HG03442 (cell line): ENCODE data around the gene DTD2.
"Not testable (repeated sequence)": the region's sequence is repeated elsewhere in the genome, so short reads cannot be mapped to it uniquely, and the experiment has no call there.

ENCODE experiments used
- ATAC-seq: cut with Tn5 transposase; IDR thresholded peaks from one replicate; pipeline ENCODE4 v1.9.1; 2021; ENCODE audit warnings: mild to moderate bottlenecking, moderate library complexity; ENCODE audit not compliant: unreplicated experiment

Gene DTD2

DNA sequence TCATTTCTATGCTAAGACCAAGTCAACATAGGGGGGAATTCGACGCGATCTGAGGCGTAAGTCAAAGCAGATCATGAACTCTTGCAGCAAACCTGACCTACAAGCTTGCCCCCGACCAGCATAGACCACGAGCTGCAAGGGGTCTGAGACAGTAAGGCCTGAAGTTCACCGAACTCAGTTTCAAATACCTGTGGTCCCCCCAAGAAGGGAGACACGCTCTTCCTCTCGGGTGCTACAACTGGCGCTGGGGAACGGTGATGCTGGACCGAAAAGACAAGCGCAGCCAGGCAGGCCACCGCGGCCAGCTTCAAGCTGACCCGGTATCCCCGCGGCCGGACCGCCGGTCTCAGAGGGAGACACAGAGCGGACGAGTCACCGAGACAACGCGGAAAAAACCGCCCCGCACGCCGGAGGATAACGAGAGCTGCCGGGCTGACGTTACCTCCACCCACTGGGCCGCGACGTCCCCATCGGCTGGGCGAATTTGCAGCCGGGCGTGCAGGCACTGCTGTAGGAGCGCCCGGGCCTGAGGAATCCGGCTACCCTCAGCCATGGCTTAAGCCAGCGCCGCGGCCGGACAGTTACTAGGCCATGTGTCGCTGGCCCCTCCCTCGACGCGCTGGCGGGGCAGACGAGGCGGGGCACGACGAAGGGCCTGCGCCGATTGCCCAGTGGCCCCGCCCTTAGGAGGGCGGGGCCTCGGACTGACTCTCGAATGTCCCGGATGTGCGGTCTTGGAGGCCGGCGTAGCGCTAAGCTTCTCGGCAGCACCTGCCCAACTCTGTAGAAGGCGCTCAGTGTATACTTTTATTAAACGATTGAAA is at the start of gene DTD2:
Gene DTD2 (minus strand): TSS at position 666 of the 824 bp plus-strand sequence. CDS start 113 bp downstream, at position 553.
- ATAC-seq = peak; percentile 96

DNA sequence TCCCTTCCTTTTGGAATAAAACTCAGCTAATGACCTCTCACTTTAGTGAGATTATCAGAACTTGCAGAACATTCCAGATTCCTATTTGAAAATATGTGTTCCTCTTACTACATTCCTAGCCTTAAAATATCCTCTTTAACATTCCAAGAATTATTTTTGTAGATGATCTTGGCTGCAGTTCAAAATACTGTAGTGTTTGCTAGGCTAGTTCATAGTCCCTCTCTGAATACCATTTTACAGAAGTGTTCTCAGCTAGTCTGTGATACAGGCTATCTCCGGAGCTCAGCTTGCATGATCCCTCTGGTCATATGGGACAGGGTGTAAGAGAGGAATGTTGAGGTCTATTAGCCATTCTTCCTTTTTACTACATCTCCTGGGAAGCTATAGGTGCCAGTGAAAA is 48.1 kb upstream of the DTD2 start:
- ATAC-seq = no peak

GRCh38 chr14:31501870-31502269 is 44.6 kb upstream of the DTD2 start:
- no peak for ATAC-seq

- ATAC-seq = peak; percentile 55
Measured at GRCh38 chr14:31492759-31493498, 35.6 kb upstream of the DTD2 start.

DNA sequence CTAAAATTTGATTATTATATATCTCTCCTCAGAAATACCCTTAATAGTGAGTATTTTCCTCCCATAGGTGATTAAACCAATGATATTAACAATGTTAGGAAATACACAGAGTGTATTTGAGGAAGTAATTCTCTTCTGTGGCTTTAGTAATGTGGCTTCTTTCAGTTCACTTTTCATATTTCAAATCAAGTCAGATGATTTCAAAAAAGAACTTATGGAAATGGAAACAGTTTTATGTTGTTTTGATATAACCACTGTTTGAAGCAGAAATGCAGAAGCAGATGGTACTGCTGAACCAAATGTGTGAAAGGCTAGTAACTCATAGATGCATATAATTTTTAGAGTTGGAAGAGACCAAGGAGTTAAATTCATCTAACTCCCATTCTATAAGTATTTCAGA is 32.4 kb upstream of the DTD2 start:
- peak; percentile 63 for ATAC-seq

GRCh38 chr14:31487886-31488285 is 30.6 kb upstream of the DTD2 start, which contains the start of gene GPR33:
GPR33 (minus strand) TSS chr14:31488039; CDS start chr14:31483965, 4,074 bp downstream.
- ATAC-seq = no peak

DNA sequence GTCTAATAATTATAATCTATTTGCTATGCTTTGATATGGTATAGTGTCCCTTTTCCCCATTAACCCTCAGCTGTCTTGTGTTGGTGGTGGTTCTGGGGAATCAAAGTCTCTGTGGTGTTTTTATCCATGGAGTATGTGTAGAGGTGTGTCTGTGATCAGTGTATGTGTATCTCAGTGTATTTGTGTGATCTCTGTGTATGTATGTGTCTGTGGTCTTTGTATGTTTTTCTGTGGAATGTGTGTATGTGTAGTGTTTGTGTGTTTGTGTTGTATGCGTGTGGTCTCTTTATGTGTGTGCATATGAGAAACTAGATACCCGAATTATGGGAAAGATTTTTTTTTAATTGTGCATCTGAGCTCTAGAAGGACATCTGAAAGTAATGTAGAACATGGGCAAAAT is 29.5 kb upstream of the DTD2 start:
- ATAC-seq = no peak

DNA sequence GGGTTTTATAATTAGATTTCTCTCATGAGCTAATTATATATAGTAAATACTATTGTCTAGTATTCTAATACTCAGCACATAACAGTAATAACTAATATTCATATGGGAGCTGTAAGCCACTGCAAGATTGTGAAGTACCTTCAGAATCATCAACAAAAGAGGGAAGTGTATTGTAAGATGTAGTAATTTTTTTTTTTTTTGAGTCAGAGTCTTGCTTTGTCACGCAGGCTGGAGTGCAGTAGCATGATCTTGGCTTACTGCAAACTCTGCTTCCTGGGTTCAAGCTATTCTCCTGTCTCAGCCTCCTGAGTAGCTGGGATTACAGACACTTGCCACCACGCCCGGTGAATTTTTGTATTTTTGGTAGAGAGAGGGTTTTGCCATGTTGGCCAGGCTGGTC is 27.4 kb upstream of the DTD2 start:
- no peak for ATAC-seq

GRCh38 chr14:31480156-31480555 is 22.9 kb upstream of the DTD2 start:
- no peak for ATAC-seq

DNA sequence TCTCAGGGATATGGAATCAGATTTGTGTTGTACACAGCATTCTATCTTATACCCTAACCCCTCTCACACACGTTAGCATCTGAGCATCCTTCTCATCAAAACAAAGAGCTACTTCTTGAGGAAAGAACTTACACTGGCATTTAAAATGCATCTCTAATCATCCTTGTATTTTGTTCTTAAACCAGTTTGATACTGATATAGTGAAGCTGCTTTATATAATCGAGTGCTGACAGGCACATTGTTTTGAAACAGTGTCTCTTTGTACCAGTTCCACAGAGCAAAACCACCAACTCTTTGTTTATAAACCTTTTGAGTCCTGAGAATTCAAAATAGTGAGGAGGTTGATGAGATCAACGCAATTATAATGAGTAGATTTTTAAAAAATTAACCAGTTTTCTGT is 21.7 kb upstream of the DTD2 start:
- ATAC-seq = no peak

DNA sequence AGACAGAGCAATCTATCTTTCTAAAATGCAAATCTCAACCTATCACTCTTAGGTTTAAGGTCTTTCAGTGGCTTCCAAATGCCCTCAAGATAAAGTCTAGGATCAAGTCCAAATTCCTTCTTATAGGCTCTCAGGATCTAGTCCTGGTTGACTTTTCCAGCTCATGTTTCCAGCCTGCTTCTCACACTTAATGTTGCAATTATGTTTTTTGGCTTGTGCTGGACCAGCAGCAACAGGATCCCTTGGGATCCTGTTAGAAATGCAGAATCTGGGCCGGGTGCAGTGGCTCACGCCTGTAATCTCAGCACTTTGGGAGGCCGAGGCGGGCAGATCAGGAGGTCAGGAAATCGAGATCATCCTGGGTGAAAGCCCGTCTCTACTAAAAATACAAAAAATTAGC is 19.9 kb upstream of the DTD2 start:
- ATAC-seq = no peak

DNA sequence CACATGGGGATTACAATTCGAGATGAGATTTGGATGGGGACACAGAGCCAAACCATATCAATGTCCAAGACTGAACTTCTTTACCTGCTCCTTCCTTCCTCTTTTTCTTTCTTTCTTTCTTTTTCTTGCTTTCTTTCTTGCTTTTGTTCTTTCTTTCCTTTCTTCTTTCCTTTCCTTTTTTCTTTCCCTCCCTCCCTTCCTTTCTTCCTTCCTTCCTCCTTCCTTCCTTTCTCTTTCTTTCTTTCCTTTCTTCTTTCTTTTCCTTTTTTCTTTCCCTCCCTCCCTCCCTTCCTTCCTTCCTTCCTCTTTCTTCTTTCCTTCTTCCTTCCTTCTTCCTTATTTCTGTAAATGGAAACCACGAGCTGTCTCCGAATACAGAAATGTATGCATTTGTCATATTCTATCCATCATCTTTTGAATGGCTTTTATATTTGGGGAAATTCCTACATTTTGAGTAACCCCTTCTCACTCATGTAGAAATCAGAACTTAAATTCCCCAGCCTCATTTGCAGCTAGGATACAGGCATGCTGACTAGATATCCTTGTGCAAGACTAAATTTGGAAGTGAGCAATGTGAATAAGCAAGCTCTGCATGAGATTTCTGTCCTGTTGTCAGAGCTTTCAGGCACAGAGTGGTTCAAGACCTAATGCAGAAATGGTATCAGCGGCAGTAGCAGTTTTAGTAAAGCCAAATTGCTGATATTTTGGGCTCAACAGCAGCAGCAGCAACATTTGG is 19.0 kb upstream of the DTD2 start:
- no peak for ATAC-seq

DNA sequence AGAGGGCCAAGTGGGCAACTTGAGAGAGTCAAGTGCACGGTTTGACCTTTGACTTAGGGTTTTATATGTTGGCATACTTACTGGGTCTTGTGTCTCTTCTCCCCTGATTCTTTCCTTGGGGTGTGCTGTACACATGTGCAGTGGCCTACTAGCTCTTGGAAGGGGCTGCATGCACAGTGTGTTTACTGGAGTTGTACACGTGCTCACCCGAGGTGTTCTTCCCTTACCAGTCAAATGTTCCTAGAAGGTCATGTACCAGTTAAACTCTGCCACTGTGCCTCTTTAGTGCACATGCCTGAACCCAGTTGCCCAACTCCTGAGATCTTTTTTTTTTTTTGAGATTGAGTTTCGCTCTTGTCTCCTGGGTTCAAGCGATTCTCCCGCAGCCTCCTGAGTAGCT is 9.2 kb upstream of the DTD2 start:
- no peak for ATAC-seq

GRCh38 chr14:31465111-31465510 is 7.8 kb upstream of the DTD2 start:
- ATAC-seq = no peak

DNA sequence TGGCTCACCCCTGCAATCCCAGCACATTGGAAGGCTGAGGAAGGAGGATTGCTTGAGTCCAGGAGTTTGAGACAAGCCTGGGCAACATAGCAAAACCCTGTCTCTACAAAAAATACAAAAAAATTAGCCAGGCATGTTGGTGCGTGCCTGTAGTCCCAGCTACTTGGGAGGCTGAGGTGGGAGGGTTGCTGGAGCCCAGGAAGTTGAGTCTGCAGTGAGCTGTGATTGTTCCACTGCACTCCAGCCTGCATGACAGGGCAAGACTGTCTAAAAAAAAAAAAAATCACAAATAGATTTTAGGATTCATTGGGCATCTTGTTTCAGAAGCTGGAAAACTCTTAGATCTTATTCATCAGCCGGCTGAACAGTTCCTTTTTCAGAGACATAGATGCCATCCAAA is 5.1 kb upstream of the DTD2 start:
- not testable (repeated sequence) for ATAC-seq

- ATAC-seq = no peak
Measured at GRCh38 chr14:31461545-31461944, 4.2 kb upstream of the DTD2 start.

GRCh38 chr14:31457665-31458659 is 656 bp upstream of the DTD2 start:
- ATAC-seq = no peak

GRCh38 chr14:31449971-31450610 is 7.2 kb downstream of the DTD2 start:
- ATAC-seq = peak; percentile 73

DNA sequence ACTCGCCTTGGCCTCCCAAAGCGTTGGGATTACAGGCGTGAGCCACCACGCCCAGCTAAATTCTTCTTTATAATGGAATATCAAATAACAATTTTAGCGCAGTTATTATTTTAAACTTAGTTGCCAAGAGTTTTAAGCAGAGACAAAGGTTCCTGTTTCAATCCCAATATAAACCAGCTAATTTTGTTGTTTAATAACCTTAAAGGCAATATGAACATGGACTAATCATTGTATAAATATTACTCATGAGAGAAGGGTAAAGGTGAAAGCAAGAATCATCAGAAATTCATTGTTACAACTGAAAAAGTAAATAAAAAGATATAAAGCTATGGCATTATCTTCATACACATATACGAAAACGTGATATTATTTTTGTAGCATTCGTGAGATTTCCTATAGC is 8.2 kb downstream of the DTD2 start:
- ATAC-seq = no peak

GRCh38 chr14:31445703-31446102 is 11.6 kb downstream of the DTD2 start:
- no peak for ATAC-seq
